Measurements from ENCODE around the gene GTF2H3. TPM values are rescaled to one million over a fixed set of nuclear protein-coding genes. Genes with fewer than 3 reads are reported as not detected.

GTF2H3 gene
- total and polyA plus RNA-seq, 2 donors from 2014 or later = 7.7 to 21.1 TPM

DNA sequence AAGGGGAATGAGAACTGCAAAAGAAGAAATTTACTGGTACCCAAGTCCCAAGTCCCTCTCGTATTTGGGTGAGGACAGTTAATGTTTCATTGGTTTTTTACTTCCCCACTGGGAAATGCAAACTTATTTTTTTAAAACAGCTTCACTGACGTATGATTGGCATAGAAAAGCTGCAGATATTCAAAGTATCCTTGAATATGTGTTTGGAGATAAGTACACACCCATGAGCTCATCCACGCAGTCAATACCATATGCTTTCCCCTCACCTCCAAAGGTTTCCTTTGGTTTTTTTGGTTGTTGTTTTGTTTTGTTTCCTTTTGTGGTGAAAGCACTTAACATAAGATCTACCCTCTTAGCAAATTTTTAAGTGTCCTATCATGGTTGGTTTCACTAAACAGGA, 50.3 kb downstream of the GTF2H3 start:
- TF ChIP-seq, protein P1, sequence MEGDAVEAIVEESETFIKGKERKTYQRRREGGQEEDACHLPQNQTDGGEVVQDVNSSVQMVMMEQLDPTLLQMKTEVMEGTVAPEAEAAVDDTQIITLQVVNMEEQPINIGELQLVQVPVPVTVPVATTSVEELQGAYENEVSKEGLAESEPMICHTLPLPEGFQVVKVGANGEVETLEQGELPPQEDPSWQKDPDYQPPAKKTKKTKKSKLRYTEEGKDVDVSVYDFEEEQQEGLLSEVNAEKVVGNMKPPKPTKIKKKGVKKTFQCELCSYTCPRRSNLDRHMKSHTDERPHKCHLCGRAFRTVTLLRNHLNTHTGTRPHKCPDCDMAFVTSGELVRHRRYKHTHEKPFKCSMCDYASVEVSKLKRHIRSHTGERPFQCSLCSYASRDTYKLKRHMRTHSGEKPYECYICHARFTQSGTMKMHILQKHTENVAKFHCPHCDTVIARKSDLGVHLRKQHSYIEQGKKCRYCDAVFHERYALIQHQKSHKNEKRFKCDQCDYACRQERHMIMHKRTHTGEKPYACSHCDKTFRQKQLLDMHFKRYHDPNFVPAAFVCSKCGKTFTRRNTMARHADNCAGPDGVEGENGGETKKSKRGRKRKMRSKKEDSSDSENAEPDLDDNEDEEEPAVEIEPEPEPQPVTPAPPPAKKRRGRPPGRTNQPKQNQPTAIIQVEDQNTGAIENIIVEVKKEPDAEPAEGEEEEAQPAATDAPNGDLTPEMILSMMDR (IDR thresholded peaks at IDR 0.05; ENCODE audit: borderline replicate concordance, extremely low read depth, insufficient read depth) = no peak
- no peaks in the 10 kb centered on the region for H3K9me3 ChIP-seq (ENCODE audit: control insufficient read depth in 2 of 3, insufficient read depth in 1 of 3, low read length in 3 of 3)
- peaks cover 0 to 15% (median 4%) of the 10 kb centered on the region in 3 donors for H3K36me3 ChIP-seq (ENCODE audit: control insufficient read depth in 2 of 3, insufficient read depth in 3 of 3, low read length in 3 of 3)
- no peaks in the 10 kb centered on the region for H3K27me3 ChIP-seq (ENCODE audit: control insufficient read depth, insufficient read depth, low read length)
- DNase-seq (no peak), FAIRE-seq (no peak)
- H3K27ac ChIP-seq (ENCODE audit: low read depth in 2 of 2, low read length in 2 of 2) = no peak overlapping the region
- H3K9ac ChIP-seq (ENCODE audit: low read length in 3 of 3) = no peak overlapping the region
- H3K4me3 ChIP-seq (ENCODE audit: low read length in 3 of 3) = no peak overlapping the region
- intact Hi-C loops (cut with DNase I) = no loop called here
- H3K4me1 ChIP-seq (ENCODE audit: control insufficient read depth in 2 of 3, insufficient read depth in 2 of 3, low read depth in 1 of 3, low read length in 3 of 3) = no peaks in the 10 kb centered on the region

DNA sequence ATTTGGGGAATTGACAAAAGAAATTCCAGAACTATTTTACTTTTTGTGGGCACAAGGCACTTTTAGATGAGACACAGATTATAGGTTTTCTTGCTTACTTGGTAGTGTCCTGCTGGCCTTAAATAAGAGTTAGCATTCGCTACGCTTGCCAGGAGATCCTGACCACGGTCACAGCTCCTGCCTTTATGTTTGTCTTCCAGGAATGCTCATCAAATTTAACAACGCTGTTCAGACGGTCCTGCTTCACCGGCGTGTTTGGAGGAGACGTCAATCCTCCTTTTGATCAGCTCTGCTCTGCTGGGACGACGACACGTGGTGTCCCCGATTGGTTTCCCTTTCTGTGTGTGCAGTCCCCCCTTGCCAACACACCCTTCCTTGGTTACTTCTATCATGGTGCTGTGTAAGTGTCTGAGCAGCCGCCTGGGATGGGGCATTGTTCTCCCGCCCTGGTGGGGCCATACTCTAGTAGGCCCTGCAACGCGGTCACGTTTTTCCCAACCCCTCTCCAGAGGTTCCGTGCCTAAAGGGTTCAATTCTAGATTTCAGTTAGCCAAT, 53.1 kb downstream of the GTF2H3 start:
- Histone ChIP-seq H3K4me1 (ENCODE audit: control insufficient read depth in 2 of 3, insufficient read depth in 2 of 3, low read depth in 1 of 3, low read length in 3 of 3) (no peaks in the 10 kb centered on the region), H3K27me3 (ENCODE audit: control insufficient read depth, insufficient read depth, low read length) (no peaks in the 10 kb centered on the region), H3K9me3 (ENCODE audit: control insufficient read depth in 2 of 3, insufficient read depth in 1 of 3, low read length in 3 of 3) (no peaks in the 10 kb centered on the region), H3K9ac (ENCODE audit: low read length in 3 of 3) (no peak overlapping the region), H3K27ac (ENCODE audit: low read depth in 2 of 2, low read length in 2 of 2) (no peak overlapping the region), H3K36me3 (ENCODE audit: control insufficient read depth in 2 of 3, insufficient read depth in 3 of 3, low read length in 3 of 3) (peaks cover 0 to 9% (median 4%) of the 10 kb centered on the region in 3 donors), H3K4me3 (ENCODE audit: low read length in 3 of 3) (no peak overlapping the region)
- TF ChIP-seq, protein P1 (IDR thresholded peaks at IDR 0.05; ENCODE audit: borderline replicate concordance, extremely low read depth, insufficient read depth) = no peak
- intact Hi-C loops (cut with DNase I) = no loop called here
- DNase-seq (no peak), FAIRE-seq (no peak)

DNA sequence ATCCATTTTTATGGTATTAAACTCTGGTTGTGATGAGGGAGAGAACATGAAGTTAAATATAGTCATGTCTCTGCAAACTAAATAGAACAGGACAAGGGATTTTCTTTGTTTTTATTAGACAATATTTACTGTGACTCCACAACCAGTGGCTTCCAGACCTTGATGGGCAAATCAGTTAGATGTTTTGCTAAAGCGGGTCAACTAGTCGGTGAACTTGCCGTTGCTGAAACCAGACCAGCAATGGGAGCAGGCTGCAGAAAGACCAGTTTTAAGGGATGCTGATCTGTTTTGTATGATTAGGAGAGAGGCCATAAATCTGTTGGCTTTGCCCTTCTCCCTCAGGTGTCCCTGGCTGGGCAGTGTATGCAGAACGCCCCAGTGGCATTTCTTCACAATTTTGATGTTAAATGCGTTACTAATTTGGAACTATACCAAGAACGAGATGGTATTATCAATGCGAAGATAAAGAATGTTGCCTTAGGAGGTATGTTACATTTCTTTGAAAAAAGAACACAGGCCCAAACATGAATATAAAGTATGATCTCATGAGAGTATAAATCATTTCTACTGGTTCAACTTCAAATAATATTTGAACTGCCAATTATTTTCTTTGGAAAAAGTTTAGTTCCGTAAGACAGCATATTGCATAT, 56.7 kb downstream of the GTF2H3 start:
- DNase-seq (no peak), FAIRE-seq (no peak)
- Histone ChIP-seq H3K9me3 (ENCODE audit: control insufficient read depth in 2 of 3, insufficient read depth in 1 of 3, low read length in 3 of 3) (no peaks in the 10 kb centered on the region), H3K36me3 (ENCODE audit: control insufficient read depth in 2 of 3, insufficient read depth in 3 of 3, low read length in 3 of 3) (peaks cover 0 to 15% (median 8%) of the 10 kb centered on the region in 3 donors), H3K27me3 (ENCODE audit: control insufficient read depth, insufficient read depth, low read length) (no peaks in the 10 kb centered on the region), H3K9ac (ENCODE audit: low read length in 3 of 3) (no peak overlapping the region), H3K4me1 (ENCODE audit: control insufficient read depth in 2 of 3, insufficient read depth in 2 of 3, low read depth in 1 of 3, low read length in 3 of 3) (no peaks in the 10 kb centered on the region), H3K27ac (ENCODE audit: low read depth in 2 of 2, low read length in 2 of 2) (no peak overlapping the region), H3K4me3 (ENCODE audit: low read length in 3 of 3) (no peak overlapping the region)
- TF ChIP-seq, protein P1 (IDR thresholded peaks at IDR 0.05; ENCODE audit: borderline replicate concordance, extremely low read depth, insufficient read depth) = no peak
- intact Hi-C loops (cut with DNase I) = no loop called here
